H1 (cell line): Measurements from ENCODE around the gene C6orf136. TPM values are rescaled to one million over a fixed set of nuclear protein-coding genes. Genes with fewer than 3 reads are reported as not detected.

Experiments
- BACH1 ChIP-seq: IDR thresholded peaks from 2 replicates; pipeline ENCODE4 v1.6.1; 2012; ENCODE audit warnings: low read length, improper control_type of control experiment
- BRCA1 ChIP-seq: IDR thresholded peaks from 2 replicates; pipeline ENCODE4 v1.6.1; 2012; ENCODE audit warnings: low read depth, low read length, improper control_type of control experiment
- CBX8 ChIP-seq: fragments of 300-800, 300-1000 bp; sonication (generic); IDR thresholded peaks from 2 replicates; pipeline ENCODE4 v1.7.1; 2016; ENCODE audit warnings: low read depth, low read length, borderline replicate concordance
- E2F6 ChIP-seq: IDR thresholded peaks from 2 replicates; pipeline ENCODE4 v1.6.1; 2012; ENCODE audit warnings: inconsistent platforms
- KDM1A ChIP-seq: fragments of 200-600, 300-600 bp; sonication (generic); IDR thresholded peaks from 2 replicates; pipeline ENCODE4 v1.7.1; 2016; ENCODE audit warnings: mild to moderate bottlenecking, low read length, borderline replicate concordance
- PHF8 ChIP-seq: fragments of 200-600 bp; sonication (generic); conservative IDR thresholded peaks from 2 replicates; pipeline ENCODE4 v1.7.1; 2012; ENCODE audit warnings: low read depth, mild to moderate bottlenecking, inconsistent platforms, low read length, moderate library complexity
- POLR2A ChIP-seq, 2 experiments: IDR thresholded peaks; 1 replicate in 1 of 2; 2 replicates in 1 of 2; pipeline ENCODE4 v1.6.1; 2011; ENCODE audit warnings: low read depth in 2 of 2, low read length in 2 of 2, mild to moderate bottlenecking in 2 of 2; ENCODE audit errors: control extremely low read depth in 1 of 2
- RAD21 ChIP-seq, 2 experiments: IDR thresholded peaks in 1 of 2; conservative IDR thresholded peaks in 1 of 2; 2 replicates each; pipeline ENCODE4 v1.6.1; 2011; ENCODE audit warnings: low read depth in 2 of 2, low read length in 2 of 2, improper control_type of control experiment in 1 of 2, inconsistent platforms in 1 of 2, mild to moderate bottlenecking in 1 of 2, moderate library complexity in 1 of 2
- SP1 ChIP-seq: IDR thresholded peaks from 2 replicates; pipeline ENCODE4 v1.6.1; 2011; ENCODE audit warnings: low read depth, low read length
- SRF ChIP-seq: IDR thresholded peaks from 2 replicates; pipeline ENCODE4 v1.6.1; 2011; ENCODE audit warnings: mild to moderate bottlenecking, low read depth, low read length, moderate library complexity
- polyA plus RNA-seq, 7 experiments: library from polyadenylated mRNA; depleted of rRNA in 3 of 7; stranded (reverse) in 5 of 7; unstranded in 2 of 7; fragments of >200 nt in 5 of 7; fragments of 200-250 nt in 2 of 7; gene quantifications; 1 replicate in 5 of 7; 2 replicates in 1 of 7; 4 replicates in 1 of 7; pipeline versions ENCODE4 v1.2.1 to v1.2.3, GENCODE V29; 2011 to 2013; ENCODE audit warnings: missing spikeins in 2 of 7, mixed read lengths in 2 of 7
- total RNA-seq: library from RNA; stranded (reverse); fragmentation: NEBNext Ultra II Directional; extraction: Animal tissue kit (Norgen Biotek cat#: 25700); gene quantifications from 2 replicates; pipeline ENCODE4 v1.2.1, GENCODE V29; 2021
- TF ChIP-seq, protein P1 (sequence below): IDR thresholded peaks from 2 replicates; pipeline ENCODE4 v1.6.1; 2012; ENCODE audit warnings: inconsistent platforms

The C6orf136 gene
- total and polyA plus RNA-seq, 2 of the 8 experiments (the other 6 are each of a cell fraction or from before 2014, with no cell fraction given) = 20.8 to 23.1 TPM

DNA sequence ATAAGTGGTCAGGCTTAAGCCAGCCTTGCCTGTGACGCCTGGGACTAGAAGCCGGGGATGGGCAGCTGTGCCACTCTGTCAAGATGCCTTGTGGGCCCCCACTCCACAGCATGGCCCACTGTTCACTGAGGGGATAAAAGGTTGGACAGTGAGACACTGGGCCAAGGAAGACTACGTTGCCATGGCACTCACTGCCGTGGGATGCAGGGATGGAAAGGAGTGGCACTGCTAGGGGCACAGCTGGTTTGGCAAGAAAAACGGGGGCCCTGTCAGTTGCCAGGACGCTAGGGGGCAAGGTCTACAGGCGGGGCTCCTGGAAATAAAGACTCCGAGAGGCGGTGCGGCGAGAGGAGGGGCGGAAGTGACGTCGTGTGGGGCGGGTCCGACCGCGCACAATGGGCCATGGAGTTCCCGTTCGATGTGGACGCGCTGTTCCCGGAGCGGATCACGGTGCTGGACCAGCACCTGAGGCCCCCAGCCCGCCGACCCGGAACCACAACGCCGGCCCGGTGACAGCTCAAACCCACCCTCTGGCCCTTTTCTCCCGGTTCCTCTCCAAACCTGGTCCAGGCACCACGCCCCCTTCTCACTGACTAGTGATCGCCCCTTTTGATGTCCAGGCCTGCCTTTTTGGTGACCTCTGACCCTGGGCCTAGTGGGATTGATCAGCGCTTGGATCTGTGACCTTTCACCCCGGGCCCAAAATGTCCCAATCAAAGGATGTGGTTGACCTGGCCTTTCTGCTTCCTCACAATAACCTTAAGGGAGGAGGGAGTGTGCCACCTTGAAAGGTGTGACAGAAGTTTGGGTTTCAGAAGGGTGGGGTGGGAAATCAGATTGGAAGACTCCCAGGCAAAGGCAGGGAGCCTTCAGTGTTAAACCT lies 20.2 kb upstream of the C6orf136 start, which contains the start of gene ATAT1 (continued):
- TF ChIP-seq RAD21 (IDR thresholded peaks at IDR 0.05 in 1 of 2, conservative IDR thresholded peaks at IDR 0.05 in 1 of 2; ENCODE audit: low read depth in 2 of 2, low read length in 2 of 2) (peak in 1 of 2 experiments; percentile 29; a peak in 2 of 4 replicates), PHF8 (peak; percentile 76), POLR2A (IDR thresholded peaks at IDR 0.05; ENCODE audit: control extremely low read depth in 1 of 2, low read depth in 2 of 2, low read length in 2 of 2) (peak; percentile 62 to 93), CBX8 (no peak), SRF (no peak), SP1 (no peak), BRCA1 (no peak), BACH1 (no peak), KDM1A (no peak), E2F6 (no peak)
- TF ChIP-seq, protein P1, sequence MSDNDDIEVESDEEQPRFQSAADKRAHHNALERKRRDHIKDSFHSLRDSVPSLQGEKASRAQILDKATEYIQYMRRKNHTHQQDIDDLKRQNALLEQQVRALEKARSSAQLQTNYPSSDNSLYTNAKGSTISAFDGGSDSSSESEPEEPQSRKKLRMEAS = peak; percentile 61
